HUDEP-2 (cell line): ENCODE measurements around the gene VPS26C.

ENCODE experiments used
- DNase-seq, 76 experiments: peaks; one replicate each; lab custom pipeline; 2025; ENCODE audit not compliant: unreplicated experiment in 76 of 76; lab: John Stamatoyannopoulos, UW

The VPS26C gene

DNA sequence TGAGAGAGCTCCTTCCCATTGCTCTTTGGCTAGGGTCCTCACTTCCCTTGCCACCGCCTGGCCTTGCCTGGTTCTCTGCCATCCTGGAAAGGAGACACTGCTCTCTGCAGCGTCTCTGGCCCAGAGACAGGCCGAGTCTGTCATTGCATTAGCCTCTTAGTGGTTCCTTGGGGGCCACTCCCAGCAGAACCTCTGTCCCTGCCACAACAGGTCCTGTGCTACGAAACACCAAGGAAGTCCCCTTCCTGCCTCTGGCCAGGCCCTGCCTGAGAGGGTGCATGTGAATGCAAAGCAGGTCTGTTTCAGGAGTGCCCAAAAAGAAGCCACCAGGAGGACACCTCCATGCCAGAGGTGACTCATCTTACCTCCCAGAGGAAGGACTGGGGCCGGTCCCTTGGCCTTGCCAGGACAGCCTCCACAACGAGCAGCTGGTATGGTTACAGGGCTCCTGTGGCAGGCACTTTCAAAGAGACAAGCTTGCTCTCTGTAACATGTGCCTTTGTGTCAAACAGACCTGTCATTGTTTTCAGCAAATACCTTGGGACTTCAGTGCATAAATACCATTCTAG, 59.6 kb downstream of the VPS26C start:
- peak in 7 of 76 experiments; percentile 6 to 24 (median 11) for DNase-seq

- DNase-seq = no peak
Measured at GRCh38 chr21:37206496-37206895, 60.6 kb downstream of the VPS26C start.

GRCh38 chr21:37204580-37204979, 62.6 kb downstream of the VPS26C start:
- no peak for DNase-seq

- no peak for DNase-seq
Measured at GRCh38 chr21:37202221-37203110, 64.7 kb downstream of the VPS26C start.

- no peak for DNase-seq
Measured at GRCh38 chr21:37200641-37201480, 66.3 kb downstream of the VPS26C start.

DNA sequence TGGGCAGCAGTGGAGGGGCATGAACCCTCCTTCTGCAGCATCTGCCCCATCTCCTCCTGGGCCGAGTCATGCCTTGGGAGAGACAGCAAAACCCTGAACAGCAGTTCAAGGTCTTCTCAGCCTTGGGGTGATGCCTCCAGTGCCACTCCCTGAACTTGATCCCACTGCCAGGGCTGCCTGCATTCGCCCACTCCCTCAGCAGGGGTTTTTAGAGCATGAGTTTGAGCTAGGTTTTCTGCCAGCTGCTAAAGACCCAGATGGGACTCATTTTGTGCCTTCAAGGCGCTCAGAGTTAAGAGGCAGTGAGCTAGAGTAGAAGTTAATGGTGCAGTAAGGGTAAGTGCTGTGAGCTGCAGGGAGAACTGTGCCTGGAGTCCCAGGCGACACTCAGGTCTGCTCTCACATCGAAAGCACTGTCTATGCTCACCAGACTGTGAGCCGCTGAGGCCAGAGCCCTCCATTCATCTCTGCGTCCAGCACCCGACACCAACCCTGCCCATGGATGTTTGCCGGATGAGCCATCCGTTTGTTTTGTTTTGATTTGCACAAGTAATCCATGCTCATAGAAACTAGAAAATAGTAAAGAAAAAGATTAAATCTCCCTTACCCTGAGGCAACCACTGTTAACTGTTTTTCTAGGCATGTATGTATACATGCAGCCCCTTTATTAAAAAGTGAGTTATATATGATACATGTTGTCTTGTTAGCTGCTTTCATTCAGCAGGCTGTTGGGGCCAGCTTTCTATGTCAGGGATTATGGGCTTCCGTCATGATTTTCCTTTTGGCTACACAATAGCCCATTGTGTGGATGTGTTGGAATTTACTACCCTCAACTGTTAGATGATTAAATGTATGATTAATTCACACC, 67.8 kb downstream of the VPS26C start:
- no peak for DNase-seq

DNA sequence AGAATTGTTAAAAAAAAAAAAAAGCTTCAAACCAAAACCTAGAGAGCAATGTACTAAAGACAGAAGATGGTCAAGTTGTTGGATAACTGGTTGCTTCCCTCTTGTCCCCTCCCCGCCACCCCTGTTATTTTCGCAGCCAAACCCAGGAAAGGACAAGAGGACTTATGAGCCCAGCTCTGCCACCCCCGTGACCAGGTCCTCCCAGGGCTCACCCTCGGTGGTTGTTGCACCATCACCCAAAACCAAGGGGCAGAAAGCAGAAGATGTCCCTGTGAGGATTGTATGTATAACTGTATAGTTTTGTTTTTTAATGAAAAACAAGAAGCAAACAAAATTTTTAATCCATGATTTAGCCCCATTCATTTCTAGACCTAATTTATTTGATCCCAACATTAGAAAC, 69.4 kb downstream of the VPS26C start:
- DNase-seq = no peak

DNA sequence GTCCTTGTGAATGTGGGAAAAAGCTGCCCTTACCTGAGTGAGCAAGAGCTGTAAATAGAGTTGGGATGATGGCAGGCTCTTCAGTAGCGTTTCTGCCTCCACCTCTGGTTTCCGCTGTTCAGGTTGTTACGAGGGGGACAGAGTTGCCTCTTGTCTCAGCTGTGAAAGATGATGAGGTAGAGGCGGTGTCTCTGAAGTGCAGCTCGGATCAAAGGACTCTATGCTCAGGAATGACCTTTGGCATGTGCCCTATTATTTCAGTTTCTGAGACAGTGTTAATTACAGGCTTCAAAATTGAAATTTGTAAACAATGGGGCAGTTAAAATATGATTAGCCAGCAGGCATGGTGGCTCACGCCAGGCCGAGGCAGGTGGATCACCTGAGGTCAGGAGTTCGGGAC, 70.3 kb downstream of the VPS26C start:
- DNase-seq = no peak

- DNase-seq = no peak
Measured at GRCh38 chr21:37195610-37196009, 71.5 kb downstream of the VPS26C start.

- DNase-seq = no peak
Measured at GRCh38 chr21:37195059-37195458, 72.1 kb downstream of the VPS26C start.

- no peak for DNase-seq
Measured at GRCh38 chr21:37193676-37194075, 73.5 kb downstream of the VPS26C start.

DNA sequence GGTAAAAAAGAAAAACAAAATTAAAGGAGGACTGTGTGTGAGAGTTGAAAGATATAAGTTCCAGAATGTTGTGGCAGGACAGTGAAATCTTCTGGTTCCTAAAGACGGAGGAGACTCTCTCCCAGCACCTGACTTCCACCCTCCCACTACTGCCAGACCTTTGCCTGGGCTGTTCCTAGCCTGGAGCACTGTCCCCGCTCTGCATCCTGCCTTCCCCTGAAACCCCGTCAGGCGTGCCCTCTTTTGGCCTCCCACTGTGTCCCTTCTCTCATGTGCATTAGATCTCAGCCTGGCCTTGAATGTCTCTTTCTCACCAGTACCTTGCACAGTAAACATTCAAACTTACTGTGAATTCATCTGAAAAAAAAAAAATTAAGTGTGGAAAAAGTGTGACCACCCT, 74.1 kb downstream of the VPS26C start:
- no peak for DNase-seq

- no peak for DNase-seq
Measured at GRCh38 chr21:37192019-37192418, 75.1 kb downstream of the VPS26C start.

DNA sequence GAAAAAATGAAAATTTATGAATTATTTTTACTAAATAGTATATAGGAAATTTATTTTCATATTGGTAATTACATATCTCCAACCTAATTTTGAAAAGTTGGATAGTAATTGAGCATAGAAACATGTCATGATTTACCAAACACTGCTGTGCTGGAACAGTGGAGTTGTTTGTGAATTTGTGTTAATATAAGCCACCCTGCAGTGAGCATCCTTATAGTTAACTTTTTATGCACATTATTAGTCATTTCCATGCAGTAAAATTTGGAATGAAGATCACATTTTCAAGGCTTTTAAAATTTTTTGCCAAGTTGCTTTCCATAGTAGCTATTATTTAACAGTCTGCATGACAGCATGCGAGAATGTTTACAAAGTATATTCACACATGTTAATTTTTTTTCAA, 78.3 kb downstream of the VPS26C start:
- no peak for DNase-seq

GRCh38 chr21:37186983-37187382, 80.2 kb downstream of the VPS26C start:
- DNase-seq = no peak

DNA sequence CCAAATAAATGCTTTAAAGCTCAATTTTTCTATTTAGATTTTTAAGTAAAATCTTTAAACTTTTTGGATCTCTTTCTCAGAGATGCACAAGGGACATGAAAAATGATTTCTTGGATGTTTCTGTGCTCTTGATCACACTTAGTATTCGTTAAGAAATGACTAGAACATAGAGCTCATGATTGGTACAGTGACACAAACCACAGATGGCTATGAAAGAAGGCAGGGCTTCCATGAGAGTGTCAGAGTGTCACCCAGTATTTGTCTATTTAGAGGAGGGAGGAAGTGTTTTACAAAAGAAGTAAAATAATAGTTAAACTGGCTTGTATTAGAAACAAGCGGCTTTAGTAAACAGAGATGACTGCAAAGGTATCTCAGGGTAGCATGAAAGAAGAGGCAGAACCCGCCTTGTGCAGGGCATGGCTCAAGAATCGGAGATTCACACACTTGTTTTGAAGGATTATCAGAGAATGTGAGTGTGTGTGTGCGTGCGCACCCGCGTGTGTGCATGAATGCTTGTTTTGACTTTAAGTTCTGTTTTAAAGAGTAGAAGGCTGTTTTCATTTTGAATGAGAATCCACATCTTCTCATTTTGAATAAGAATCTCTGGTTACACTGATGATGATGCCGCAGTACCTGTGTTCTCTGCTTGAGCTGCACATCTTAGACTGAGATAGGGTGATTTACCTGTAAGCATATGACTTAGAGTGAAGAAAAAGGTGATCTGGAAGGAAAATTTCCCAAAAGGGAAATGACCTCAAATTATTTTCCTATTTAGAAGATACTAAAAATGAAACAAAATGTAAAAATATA, 82.1 kb downstream of the VPS26C start:
- DNase-seq = no peak

DNA sequence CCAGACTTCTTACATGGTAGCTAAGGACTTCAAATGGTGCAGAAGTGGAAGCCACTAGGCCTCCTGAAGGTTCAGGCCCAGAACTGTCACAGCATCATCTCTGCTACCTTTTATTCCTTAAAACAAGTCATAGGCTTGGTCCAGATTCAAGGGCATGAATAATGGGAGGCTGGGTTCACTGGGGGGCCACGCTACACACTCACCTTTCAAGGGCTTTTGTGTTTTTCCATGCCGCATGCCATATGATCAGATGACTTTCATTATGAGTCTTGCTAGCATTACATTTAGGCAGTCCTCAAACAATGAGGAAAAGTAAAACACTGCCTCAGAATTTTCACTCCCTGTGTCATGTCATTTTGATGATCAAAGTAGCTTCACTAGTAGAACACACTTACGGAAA, 83.4 kb downstream of the VPS26C start:
- no peak for DNase-seq

- no peak for DNase-seq
Measured at GRCh38 chr21:37182222-37182621, 84.9 kb downstream of the VPS26C start.

- no peak for DNase-seq
Measured at GRCh38 chr21:37181059-37181458, 86.1 kb downstream of the VPS26C start.

DNA sequence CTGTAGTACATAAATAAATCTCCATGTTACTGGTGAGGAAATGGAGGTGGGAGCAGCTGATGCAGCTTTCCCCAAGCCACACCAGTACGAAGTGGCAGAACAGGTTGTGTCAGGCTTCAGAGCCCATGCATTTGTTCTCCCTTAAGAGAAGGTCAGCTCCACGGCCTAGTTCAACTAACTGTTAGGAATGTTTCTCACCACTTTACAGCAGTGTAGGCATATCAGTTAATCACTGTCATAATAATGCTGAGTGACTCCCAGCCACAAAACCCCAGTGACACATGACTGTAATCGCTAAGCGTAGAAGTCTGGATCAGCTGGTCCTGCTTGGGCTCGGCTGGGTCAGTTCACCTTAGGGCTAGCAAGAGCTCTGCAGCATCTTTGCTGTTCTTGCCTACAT, 90.4 kb downstream of the VPS26C start:
- DNase-seq = no peak
